HG03442 (cell line): ENCODE data around the gene BABAM2.

Experiments used
- ATAC-seq: cut with Tn5 transposase; IDR thresholded peaks from one replicate; pipeline ENCODE4 v1.9.1; 2021; ENCODE audit warnings: mild to moderate bottlenecking, moderate library complexity; ENCODE audit not compliant: unreplicated experiment

BABAM2 gene

DNA sequence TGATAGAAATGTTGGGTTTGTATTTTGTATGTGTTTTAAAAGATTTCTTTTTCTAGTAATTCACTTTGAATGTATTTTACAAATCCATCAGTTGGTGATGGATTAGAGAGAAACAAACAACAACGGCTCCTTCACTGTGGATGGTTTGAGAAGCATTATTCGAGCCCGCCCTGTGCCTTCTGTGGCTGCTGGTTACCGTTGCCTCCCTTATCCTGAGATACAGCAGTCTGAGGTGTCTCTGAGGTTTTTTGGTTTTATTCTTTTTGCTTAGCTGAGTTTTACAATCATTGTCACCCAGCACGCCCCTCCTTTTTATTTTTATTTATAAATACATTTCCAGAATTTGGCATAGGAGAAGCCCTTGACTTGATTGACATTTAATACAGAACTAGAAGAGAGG is 168.3 kb downstream of the BABAM2 start:
- no peak for ATAC-seq

DNA sequence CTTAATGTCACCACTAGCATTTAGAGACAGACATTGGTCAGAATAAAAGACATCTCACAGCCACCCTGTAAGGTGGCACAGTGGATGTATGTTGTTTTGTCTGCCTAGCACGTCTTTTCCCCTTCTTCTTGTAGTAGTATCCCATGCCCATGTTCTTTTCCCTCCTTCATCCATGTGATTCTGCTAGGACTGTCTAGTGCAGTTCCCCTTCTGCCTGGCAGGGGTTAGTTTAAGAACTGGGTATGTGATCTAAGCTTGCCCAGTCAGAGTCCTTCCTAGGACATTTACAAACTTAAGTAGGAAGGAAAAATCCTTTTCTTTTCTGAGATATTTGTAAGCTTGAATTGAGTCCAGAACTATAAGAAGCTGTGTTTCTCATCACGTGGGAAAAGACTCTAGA is 172.3 kb downstream of the BABAM2 start:
- no peak for ATAC-seq

DNA sequence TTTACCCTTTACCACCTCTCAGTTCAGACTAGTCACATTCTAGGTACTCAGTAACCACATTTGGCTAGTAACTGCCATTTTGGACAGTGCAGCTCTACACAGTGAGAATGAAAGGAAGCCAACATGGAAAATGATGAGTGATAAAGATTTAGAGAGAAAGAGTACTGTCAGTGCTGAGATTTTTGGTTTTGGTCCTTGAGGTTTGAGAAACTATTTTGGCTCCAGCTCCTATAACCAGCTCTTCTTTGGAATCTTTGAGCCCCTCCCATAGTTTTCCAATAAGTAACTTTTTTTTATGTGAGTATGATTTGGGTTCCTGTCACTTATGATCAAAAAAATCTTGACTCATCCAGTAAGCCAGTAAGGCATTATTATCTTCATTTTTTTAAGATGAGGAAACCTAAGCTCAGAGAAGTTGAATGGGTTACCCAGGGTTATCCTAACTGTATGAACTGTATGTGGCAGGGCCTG is 173.0 kb downstream of the BABAM2 start:
- ATAC-seq, result no peak

DNA sequence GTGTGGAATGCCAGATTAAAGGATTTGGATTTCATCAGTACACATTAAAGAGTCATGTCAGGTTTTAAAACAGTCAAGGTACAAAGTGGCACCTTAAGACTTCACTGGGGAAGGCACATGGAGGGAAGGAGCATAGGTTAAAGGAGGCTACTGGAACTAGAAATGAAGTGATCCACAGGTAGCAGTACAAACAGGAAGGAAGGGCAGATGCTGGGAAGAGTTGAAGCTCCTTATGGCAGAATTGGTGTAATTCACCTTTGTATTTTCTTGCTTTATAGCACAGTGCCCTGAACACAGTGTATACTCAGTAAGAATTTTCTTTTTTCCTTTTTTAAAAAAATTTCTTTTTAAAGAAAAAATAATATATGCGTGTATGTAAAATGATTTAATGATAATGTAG is 177.1 kb downstream of the BABAM2 start:
- no peak for ATAC-seq

DNA sequence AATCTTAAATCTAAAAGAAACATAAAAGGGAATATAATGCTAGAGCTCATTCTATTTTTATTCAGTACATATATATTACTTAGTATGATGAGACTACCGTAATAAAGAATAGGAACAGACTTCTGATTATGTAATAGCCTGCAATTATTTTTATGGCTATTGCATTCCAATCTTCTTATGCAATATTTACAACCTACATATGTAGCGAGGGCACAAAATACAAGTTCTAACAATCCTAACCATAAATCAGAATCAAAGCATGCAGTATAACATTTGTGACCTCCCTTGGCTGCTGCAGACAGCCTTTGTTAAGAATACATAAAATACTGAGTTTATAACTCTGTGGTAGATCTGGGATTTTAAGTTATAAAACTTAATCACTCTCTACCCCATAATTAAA is 177.6 kb downstream of the BABAM2 start:
- no peak for ATAC-seq

DNA sequence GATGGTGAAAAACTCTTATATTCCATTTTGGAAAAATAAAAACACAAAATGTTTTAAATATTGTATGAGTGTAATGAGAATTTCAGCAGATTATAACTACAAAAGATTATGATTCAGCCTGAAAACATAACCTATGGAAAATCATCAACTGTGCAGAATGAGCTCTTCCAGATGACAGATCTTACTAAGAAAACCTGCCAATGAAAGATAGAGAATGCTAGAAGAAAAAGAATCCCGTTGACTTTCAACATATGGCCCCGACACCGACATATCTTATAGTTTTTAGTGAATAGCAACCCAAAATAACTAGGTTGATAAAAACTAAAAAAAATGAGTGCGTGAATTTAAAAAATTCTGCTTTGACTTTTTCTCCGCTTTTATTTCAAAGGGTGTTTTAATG is 178.0 kb downstream of the BABAM2 start:
- no peak for ATAC-seq

DNA sequence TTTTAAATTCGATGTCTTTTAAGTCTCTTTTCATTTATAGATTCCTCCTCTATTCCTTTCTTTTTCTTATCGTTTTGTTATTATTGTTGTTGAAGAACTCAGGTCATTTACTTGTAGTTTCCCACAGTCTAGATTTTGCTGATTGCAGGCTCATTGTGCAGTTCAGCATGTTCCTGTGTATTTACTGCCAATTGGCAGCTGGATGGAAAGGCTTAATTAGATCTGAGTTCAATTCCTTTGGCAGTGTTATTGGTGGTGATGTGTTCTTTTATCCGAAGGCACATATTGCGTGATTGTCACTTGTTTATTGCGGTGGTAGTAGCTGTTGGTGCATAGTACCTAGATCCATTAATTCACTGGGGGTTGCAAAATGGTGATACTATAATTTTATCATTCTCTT is 180.7 kb downstream of the BABAM2 start:
- ATAC-seq, result no peak

DNA sequence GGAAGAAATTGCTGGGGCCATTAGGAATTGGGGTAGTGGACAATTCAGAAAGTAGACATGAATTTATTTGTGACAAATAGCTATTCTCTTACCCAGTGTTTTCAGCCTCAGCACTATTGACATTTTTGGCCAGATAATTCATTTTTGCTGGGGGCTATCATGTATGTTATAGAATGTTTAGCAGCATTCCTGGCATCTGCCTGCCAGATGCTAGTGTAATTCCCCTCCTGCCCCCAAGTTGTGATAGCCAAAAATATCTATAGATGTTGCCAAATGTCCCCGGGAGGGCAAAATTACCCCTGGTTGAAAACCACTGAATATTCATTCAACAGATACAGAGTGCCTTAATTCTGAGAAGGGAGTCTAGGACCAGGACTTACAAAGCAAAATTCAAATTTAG is 183.6 kb downstream of the BABAM2 start:
- ATAC-seq, result no peak

DNA sequence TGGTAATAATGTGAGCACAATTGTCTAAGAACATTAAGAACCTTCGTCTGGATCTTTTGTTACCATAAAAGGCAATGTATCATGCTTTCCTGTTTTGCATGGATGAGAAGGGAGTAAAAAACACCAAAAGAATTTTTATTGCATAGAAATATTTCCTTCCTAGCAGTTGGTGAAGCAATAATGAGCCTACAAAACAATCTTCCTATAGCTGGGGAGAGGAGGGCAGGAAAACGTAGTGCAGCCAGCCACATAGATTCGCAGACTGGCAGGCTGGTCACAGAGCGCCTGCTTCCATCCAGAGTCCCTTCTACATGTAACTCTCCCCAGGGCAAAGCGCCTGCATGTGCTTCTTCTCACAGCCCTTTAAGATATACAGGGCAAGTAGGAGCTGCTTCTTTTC is 190.4 kb downstream of the BABAM2 start:
- no peak for ATAC-seq

DNA sequence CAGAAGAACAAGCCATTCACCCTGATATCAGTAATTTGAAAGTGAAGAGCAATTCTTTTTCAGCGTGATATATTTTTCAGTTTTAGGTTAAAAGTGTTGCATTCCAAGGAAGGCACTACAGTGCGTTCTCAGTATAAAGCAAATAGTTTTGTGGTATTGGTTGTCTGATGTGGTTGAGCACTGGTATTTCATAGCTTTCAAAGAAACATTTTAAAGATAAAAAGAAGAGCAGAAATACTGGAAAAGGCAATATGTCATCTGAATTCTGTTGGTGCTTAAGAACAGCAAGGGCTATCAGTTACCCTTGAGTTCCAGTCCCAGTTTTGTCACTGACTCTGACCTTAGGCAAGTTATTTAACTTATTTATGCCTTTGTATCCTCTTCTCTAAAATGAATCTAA is 191.6 kb downstream of the BABAM2 start:
- no peak for ATAC-seq

DNA sequence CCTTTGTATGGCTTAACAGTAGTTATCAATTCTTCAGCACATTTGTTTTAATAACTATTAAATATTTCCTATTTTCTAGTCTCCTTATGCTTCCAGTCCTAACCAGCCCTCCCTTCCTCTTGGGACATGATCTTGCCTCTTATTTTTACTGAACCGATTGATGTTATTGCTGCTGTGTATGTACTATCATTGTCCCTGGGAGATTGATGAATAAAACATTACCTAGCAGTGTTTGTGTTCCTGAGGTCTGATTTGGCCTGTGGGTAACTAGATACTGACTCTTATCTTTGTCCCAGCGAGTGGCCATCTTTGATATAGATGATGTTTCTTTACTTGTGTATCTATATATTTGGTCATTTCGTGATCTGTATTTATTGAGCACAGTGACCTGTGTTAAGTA is 192.9 kb downstream of the BABAM2 start:
- no peak for ATAC-seq

DNA sequence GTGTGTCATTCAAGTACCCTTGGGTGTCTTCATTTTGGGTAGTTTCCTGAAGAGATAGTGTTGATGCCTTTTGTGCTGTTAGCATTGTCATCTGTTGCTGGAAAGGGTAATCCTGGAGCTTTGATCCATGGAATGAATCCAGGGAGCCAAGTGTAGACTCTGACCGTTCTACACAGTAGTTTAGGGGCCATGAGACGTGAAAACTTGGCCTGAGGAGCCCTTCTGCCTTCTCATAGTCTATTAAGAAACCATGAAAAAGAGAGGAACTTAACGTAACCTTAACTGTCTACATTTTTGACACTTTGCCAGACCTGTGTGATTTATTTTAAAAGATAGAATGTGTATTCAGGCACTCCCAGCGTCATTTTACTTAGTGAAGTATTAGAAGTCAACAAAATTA is 194.0 kb downstream of the BABAM2 start:
- ATAC-seq, result no peak

DNA sequence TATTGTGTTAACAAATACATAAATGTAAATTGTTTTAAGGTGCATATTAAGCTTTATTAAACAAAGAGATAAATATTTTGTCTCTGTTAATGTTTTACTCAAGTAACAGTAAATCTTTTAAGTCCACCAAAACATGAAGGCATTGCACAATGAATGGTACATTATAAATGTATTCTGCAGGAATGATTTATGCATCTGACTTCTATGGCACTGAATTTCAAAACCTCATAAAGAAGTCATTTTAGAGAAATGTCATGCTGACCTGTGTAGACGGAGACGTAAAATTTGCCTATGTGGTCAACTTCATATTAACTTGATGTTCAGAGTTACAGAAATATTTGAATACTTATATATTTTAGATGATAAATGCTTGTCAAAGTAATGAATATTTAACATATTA is 194.7 kb downstream of the BABAM2 start:
- no peak for ATAC-seq

DNA sequence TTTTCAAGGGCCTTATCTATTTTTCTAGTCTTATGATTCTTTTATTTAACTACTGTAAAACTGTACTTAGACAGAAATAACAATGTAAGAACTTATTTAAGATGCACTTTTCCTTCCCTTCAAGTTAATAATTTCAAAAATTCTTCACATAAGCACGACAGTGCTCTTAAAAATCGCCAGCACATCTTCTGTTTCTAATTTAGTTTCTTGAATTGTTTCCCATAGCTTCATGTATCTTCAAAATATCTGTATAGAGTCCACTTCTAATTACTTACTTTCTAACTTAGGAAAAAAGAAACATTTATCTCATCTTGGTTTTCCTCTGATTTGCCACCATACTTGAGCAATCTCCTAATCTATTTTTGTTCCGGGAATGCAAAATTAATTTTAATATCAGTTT is 196.1 kb downstream of the BABAM2 start:
- ATAC-seq, result no peak

DNA sequence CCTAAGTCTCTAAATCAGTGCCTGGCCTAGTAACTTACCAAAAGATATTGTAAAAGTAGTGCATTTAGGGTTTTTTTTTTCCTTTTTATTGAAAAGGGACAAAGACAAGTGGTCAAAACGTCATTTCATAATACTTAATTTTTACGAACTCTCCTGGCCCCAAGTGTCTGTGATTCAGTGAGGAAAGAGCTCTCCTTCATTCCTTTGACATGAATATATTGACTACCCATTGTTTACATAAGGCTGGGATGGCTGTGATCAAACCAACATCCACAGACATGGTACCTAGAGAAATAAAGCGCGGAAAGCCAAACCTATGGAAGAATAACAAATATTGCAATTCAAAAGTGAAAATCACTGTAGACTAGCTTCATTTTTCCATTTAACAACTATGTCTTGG is 198.4 kb downstream of the BABAM2 start:
- ATAC-seq, result no peak

DNA sequence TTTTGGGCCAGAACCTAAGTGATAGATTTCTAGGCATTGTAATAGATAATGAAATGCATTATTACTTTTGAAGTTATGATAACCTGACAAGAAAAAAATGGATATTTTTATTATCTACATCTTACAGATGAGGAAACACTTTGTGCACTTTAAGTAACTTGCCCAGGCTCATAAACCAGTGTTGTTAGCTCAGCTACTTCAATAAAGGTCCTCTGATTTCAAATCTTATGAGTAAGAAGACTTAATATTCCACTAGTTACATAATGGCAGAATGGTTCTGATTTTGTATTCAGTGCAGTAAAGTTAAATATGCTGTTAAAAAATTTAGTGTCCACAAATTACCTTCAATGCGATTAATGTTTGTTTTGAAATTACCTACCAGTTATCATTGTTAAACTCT is 199.0 kb downstream of the BABAM2 start:
- no peak for ATAC-seq

DNA sequence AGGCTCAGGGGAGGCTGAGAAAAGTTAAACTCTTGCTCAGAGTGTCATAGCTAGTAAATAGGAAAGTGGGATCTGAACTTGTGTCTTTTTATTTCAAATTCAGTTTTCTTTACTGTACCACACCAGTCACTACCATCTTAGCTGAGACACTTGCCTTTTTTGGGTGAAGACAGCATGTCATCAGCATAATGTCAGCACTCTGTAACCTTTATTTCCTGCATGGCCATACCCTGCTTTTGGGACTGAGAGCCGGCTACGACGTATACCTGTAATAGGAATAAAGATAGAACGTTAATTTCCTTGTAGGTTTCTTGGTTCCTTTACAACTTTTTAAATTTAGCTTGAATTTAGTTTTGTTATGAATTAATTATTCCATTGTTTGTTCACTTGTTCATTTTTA is 202.8 kb downstream of the BABAM2 start:
- ATAC-seq, result no peak

DNA sequence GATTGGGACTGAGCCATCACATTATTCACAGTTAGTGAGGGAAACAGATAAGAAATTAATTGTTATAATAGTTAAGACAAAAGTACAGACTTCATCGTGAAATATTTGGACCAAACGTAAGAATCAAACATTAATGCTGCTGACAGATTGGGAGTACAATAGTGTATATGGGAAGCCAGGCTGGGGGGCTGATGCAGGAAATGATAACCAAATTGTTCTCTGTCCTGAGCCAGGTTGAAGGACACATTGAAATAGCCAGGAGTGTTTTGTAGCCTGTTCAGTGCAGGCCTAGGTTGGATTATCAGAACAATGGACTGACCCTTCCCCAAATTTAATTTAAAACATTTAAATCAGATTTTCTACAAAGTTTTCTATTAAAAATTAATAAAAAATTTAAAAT is 203.2 kb downstream of the BABAM2 start:
- no peak for ATAC-seq

DNA sequence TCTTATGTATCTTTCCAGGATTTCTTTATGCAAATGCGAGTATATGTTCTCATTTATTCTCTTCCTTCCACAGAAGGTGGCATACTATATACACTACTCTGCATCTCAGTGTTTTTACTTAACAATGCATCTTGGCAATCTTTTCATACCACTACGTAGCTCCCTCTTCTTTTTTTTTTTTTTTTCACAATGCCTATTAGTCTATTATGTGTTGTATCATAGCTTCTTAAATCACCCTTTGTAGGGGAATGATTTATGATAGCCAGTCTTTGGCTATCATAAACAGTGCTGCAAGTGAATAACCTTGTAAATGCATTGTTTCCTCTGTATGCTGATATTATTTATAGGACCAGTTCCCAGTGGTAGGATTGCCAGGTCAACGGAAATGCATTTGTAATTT is 204.2 kb downstream of the BABAM2 start:
- ATAC-seq, result no peak

DNA sequence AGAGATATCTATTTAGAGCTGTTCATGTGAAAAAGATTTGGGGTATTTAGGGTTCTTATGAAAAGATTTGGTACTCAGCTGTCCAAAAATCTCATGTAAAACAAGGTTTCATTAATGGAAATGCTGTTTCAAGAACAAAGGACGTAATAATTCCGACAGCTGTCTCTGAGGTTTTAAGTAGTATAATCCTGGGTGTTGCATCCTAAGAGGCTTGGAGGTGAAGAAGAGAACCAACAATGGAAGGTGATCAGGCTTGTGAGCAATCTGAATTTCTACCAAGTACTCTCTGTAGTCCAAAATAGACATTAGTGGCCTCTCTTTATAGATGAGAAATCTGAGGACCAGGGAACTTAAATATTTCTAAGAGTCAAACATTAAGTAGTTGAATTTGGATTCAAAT is 205.1 kb downstream of the BABAM2 start:
- ATAC-seq, result no peak

DNA sequence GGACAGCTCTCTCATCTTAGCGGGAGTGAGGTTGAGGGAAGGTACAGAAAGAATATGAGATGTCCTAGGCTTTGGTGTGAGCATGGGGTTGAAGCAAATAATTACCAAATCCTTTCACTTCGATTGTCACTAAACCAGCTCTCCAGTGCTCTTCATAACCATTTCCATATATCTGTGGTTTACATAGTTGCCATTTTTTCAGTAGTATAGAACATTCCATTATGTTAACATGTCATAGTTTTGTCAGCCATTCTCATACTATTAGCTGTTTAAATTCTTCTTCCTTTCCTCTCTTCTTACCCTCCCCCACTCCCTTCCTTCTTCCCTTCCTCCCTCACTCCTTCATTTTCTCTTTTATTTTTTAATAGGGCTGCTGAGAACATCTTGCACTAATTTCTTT is 205.9 kb downstream of the BABAM2 start:
- ATAC-seq, result no peak

DNA sequence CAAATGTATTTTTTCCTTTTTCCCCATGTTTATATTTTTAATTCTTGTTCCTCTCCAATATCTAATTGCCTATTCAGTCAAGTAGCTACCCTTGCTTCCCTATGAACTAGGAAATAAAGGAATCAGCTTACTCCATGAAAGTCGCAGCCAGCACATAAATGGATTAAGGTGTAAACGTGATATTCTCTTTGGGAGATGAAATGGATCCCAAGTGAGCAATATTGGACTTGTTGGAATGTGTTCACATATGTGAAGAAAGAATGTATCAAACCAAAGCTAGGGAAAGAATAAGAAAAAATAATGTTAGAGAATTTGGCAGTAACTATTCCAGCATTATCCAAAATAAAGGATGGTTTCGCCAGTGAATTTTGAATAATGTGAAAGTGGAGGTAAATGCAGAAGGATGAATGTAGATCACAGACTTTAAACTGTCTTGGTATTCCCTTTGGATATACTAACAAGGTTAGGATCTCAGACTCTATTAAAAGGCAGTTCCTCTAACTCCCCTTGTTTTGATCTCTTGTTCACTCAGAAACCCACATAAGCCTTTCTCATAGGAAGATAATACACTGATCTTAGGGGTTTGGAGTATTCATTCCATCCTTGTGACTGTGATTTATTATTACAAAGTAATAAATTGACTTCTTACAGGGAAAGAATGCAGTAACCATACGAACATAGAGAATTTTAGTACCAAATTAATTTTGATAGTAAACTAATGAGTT is 208.1 kb downstream of the BABAM2 start:
- no peak for ATAC-seq

DNA sequence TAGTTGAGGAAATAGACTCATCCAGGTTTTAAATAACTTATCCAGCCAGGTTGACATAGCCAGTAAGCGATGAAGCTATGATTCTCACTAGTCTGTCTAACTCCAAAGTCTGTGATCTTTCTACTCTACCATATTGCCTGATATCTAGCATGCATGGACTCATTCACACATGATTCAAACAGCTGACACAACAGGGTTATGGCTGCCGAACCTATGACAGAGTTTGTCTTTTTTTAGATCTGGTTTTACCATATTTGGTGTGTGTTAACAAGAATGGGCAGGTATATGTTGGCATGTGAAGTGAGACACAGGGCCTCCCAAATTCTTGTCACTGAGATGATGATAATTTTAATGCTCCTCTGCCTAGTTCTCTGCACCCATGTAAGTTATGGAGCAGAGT is 210.6 kb downstream of the BABAM2 start:
- ATAC-seq, result no peak
